ENCODE results near the gene GARNL3. TPM values are rescaled to one million over a fixed set of nuclear protein-coding genes. Genes with fewer than 3 reads are reported as not detected.
A peak's percentile ranks its signal among the peaks of the same experiment; 100 is the strongest.

GARNL3 gene
- total and polyA plus RNA-seq, 2 experiments from 2014 or later, result 9.5 to 10.5 TPM

DNA sequence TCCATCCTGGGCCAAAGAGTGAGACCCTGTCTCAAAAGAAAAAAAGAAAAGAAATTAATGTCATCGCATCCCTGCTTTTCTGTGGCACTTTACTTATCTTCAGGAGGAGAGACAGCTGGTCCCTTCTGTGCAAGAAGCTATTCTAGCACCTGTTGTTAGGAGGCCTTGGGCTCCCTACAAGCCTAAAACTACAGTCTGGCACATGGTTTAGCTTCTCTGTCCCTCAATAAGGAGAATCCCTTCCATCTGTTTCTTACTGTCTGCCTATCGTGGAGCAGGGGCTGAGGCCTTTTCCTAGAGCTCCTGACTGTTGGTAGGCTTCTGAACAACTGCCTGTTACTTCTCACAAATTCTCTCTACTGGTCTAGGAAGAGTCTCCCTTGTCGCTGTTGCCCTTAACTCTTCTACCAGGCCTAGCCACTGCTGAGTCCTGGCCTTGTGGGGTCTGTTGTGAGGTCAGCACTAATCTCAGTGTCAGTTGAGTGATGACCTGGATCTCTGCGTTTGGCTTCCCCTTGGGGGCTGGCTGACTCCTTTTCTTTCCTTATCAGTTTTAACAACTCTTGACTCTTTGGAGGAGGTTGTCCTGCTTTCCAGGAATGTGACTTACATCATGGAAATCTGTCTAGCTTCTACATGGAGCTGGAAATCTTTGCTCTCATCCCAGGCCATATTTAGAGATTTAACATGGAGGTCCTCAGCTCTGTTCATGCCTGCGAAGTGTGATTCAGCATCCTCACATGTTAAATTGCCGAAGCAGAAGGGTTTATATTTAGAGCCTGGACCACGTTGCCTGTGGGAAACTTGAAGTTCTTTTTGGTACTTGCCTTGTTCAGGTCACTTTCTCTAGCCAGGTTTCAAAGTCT is 5.7 kb upstream of the GARNL3 start:
- Histone ChIP-seq H3K4me1 (ENCODE audit: insufficient read depth) (peaks cover under 1% of the 10 kb centered on the region), H3K9me2 (replicated peaks; ENCODE audit: insufficient read depth) (no peaks in the 10 kb centered on the region), H3K4me3 (no peak overlapping the region), H2AFZ (no peak overlapping the region), H3K9me3 (ENCODE audit: low read depth) (no peaks in the 10 kb centered on the region), H3K27me3 (no peaks in the 10 kb centered on the region), H3K4me2 (no peak overlapping the region), H4K20me1 (ENCODE audit: insufficient read depth, poor library complexity, severe bottlenecking) (no peaks in the 10 kb centered on the region), H3K27ac (no peak overlapping the region), H3K79me2 (no peaks in the 10 kb centered on the region), H3K36me3 (replicated peaks; ENCODE audit: insufficient read depth, low read depth) (no peaks in the 10 kb centered on the region)
- peak; percentile 14 for DNase-seq (ENCODE audit: low spot score)
- TF ChIP-seq EZH2 (IDR thresholded peaks at IDR 0.05; ENCODE audit: borderline replicate concordance), result no peak
- no peak for TF ChIP-seq EZH2phosphoT487 (IDR thresholded peaks at IDR 0.05; ENCODE audit: low read depth, severe bottlenecking, unreplicated experiment)
- TF ChIP-seq, protein P1, sequence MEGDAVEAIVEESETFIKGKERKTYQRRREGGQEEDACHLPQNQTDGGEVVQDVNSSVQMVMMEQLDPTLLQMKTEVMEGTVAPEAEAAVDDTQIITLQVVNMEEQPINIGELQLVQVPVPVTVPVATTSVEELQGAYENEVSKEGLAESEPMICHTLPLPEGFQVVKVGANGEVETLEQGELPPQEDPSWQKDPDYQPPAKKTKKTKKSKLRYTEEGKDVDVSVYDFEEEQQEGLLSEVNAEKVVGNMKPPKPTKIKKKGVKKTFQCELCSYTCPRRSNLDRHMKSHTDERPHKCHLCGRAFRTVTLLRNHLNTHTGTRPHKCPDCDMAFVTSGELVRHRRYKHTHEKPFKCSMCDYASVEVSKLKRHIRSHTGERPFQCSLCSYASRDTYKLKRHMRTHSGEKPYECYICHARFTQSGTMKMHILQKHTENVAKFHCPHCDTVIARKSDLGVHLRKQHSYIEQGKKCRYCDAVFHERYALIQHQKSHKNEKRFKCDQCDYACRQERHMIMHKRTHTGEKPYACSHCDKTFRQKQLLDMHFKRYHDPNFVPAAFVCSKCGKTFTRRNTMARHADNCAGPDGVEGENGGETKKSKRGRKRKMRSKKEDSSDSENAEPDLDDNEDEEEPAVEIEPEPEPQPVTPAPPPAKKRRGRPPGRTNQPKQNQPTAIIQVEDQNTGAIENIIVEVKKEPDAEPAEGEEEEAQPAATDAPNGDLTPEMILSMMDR (IDR thresholded peaks at IDR 0.05; ENCODE audit: poor library complexity), result no peak
- 74% methylated on average over 7 of the region's 7 CpGs for WGBS (ENCODE audit: low lambda C conversion rate, missing lambda C conversion rate)

DNA sequence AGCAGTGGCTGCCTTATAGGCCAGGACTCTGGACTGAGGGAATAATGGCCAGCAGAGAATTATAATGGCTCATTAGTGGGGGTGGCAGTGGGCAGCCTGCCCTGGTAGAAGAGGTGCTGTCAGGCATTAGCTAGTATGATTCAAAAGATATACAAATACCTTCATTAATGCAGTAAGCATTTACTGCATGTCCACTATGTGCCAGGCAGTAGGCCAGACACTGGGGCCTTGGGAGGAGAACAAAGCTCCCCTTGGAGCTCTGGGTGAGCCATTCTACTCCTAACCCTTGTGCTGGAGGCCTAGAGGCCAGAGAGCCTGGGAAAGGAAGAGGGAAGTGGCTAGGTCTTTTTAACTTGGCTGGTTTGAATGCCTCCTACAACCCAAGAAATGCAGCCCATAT is 2.0 kb upstream of the GARNL3 start:
- Histone ChIP-seq H2AFZ (no peak overlapping the region), H3K79me2 (no peaks in the 10 kb centered on the region), H3K9me3 (ENCODE audit: low read depth) (no peaks in the 10 kb centered on the region), H3K27me3 (no peaks in the 10 kb centered on the region), H4K20me1 (ENCODE audit: insufficient read depth, poor library complexity, severe bottlenecking) (no peaks in the 10 kb centered on the region), H3K36me3 (replicated peaks; ENCODE audit: insufficient read depth, low read depth) (no peaks in the 10 kb centered on the region), H3K4me2 (no peak overlapping the region), H3K4me1 (ENCODE audit: insufficient read depth) (peaks cover 4% of the 10 kb centered on the region), H3K9me2 (replicated peaks; ENCODE audit: insufficient read depth) (no peaks in the 10 kb centered on the region), H3K27ac (no peak overlapping the region), H3K4me3 (no peak overlapping the region)
- no peak for TF ChIP-seq EZH2 (IDR thresholded peaks at IDR 0.05; ENCODE audit: borderline replicate concordance)
- no peak for TF ChIP-seq EZH2phosphoT487 (IDR thresholded peaks at IDR 0.05; ENCODE audit: low read depth, severe bottlenecking, unreplicated experiment)
- TF ChIP-seq, protein P1 (IDR thresholded peaks at IDR 0.05; ENCODE audit: poor library complexity), result no peak
- no peak for DNase-seq (ENCODE audit: low spot score)

DNA sequence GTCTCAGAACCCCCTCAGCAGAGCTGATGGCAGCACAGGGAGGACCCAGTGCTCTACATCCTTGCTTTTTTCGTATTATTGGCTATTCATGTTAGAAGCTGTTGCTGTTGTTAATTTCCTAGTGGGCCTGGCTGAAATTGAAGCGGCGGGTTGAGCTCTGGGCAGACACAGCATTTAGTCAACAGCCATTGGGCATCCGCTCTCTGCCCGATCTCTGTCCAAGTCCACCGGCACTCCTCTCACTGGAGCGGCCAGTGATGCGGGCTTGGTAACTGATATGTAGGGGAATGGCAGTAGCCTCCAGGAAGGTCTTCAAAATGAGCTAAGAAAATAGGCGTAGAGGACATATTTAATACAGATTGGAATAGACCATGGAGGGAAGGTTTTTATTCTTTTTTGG is 1.3 kb upstream of the GARNL3 start:
- H2AFZ ChIP-seq, result no peak overlapping the region

More for the DNA sequence above, 1.3 kb upstream of the GARNL3 start:
- H3K27ac ChIP-seq, result no peak overlapping the region
- no peak overlapping the region for H3K4me3 ChIP-seq
- DNase-seq (ENCODE audit: low spot score), result no peak
- H3K9me2 ChIP-seq (replicated peaks; ENCODE audit: insufficient read depth), result no peaks in the 10 kb centered on the region
- no peaks in the 10 kb centered on the region for H4K20me1 ChIP-seq (ENCODE audit: insufficient read depth, poor library complexity, severe bottlenecking)
- peaks cover 4% of the 10 kb centered on the region for H3K4me1 ChIP-seq (ENCODE audit: insufficient read depth)
- no peaks in the 10 kb centered on the region for H3K36me3 ChIP-seq (replicated peaks; ENCODE audit: insufficient read depth, low read depth)
- H3K9me3 ChIP-seq (ENCODE audit: low read depth), result no peaks in the 10 kb centered on the region
- no peaks in the 10 kb centered on the region for H3K79me2 ChIP-seq
- WGBS (ENCODE audit: low lambda C conversion rate, missing lambda C conversion rate), result 96% methylated on average over 9 of the region's 9 CpGs
- no peak overlapping the region for H3K4me2 ChIP-seq
- no peaks in the 10 kb centered on the region for H3K27me3 ChIP-seq
- TF ChIP-seq EZH2phosphoT487 (IDR thresholded peaks at IDR 0.05; ENCODE audit: low read depth, severe bottlenecking, unreplicated experiment), result no peak
- no peak for TF ChIP-seq EZH2 (IDR thresholded peaks at IDR 0.05; ENCODE audit: borderline replicate concordance)
- TF ChIP-seq, protein P1 (IDR thresholded peaks at IDR 0.05; ENCODE audit: poor library complexity), result no peak

Data from hepatocyte (in vitro differentiated cells).